ENCODE results near the gene DDX10. TPM values are rescaled to one million over a fixed set of nuclear protein-coding genes. Genes with fewer than 3 reads are reported as not detected.

Gene DDX10
- total and polyA plus RNA-seq, 2 of the 8 experiments (the other 6 are each of a cell fraction or from before 2014, with no cell fraction given) = 49.2 to 52.2 TPM

- TF ChIP-seq GABPA (IDR thresholded peaks at IDR 0.05; ENCODE audit: borderline replicate concordance, insufficient read depth, low read length) (no peak), EP300 (IDR thresholded peaks at IDR 0.05; ENCODE audit: borderline replicate concordance in 1 of 2, low read depth in 2 of 2, low read length in 2 of 2) (no peak)
Measured at GRCh38 chr11:108622341-108622740, 42.5 kb upstream of the DDX10 start (continued).

All from H1 (cell line).